Fibroblast of pulmonary artery (primary cell): ENCODE data around the gene RBSN.

Experiments used
- DNase-seq: peaks from one replicate; pipeline ENCODE4 v3.0.0-alpha.2; 2010; ENCODE audit warnings: low read depth
- H3K4me3 ChIP-seq: replicated peaks from 2 replicates; pipeline ENCODE4 v1.5.1; 2011; ENCODE audit warnings: low read depth, mild to moderate bottlenecking, control low read depth, low read length, moderate library complexity
- TF ChIP-seq, protein P1 (sequence below): IDR thresholded peaks from 2 replicates; pipeline ENCODE4 v1.5.1; 2011; ENCODE audit warnings: mild to moderate bottlenecking, control low read depth, low read length, inconsistent platforms; ENCODE audit errors: missing control alignments

RBSN gene

DNA sequence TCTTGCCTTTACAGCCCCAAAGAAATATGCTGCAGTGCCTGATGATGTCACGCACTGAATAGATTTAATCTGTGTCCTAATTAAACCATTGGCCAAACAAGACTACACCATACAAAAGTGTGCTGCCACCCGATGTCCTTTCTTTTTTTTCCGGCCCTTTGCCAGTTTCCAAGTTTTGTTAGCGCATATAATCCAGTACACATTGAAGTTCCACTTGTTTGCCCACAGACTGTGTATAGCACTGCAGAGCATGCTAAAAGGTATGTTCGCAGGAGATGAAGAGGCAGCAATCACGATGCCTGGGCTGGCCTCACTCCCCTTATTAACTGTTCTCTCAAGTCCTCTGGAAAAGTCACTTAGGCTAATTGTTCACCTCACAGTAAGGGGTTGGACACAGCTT, 60.6 kb downstream of the RBSN start:
- TF ChIP-seq, protein P1, sequence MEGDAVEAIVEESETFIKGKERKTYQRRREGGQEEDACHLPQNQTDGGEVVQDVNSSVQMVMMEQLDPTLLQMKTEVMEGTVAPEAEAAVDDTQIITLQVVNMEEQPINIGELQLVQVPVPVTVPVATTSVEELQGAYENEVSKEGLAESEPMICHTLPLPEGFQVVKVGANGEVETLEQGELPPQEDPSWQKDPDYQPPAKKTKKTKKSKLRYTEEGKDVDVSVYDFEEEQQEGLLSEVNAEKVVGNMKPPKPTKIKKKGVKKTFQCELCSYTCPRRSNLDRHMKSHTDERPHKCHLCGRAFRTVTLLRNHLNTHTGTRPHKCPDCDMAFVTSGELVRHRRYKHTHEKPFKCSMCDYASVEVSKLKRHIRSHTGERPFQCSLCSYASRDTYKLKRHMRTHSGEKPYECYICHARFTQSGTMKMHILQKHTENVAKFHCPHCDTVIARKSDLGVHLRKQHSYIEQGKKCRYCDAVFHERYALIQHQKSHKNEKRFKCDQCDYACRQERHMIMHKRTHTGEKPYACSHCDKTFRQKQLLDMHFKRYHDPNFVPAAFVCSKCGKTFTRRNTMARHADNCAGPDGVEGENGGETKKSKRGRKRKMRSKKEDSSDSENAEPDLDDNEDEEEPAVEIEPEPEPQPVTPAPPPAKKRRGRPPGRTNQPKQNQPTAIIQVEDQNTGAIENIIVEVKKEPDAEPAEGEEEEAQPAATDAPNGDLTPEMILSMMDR: no peak
- no peak for DNase-seq

DNA sequence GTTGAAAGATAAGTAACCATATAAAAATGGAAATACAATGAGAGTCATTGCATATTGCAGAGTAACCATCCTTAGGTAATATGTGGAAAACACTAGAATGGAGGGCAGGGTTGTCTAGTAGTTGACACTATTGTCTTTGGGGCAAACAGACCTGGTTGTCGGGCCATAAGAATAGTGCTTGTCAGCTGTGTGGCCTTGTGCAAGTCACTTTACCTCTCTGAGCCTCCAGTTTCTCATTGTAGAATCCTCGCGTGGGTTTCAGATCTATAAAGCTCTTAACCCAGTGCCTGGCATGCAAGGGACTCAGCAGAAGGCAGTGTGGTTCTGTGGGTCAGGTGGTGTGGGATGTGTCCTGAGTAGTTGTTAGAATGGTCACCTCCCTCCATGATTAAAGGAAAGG, 65.8 kb downstream of the RBSN start:
- TF ChIP-seq, protein P1: no peak
- DNase-seq: no peak
- H3K4me3 ChIP-seq: no peak overlapping the region

More for the DNA sequence above, 60.6 kb downstream of the RBSN start:
- H3K4me3 ChIP-seq: no peak overlapping the region

DNA sequence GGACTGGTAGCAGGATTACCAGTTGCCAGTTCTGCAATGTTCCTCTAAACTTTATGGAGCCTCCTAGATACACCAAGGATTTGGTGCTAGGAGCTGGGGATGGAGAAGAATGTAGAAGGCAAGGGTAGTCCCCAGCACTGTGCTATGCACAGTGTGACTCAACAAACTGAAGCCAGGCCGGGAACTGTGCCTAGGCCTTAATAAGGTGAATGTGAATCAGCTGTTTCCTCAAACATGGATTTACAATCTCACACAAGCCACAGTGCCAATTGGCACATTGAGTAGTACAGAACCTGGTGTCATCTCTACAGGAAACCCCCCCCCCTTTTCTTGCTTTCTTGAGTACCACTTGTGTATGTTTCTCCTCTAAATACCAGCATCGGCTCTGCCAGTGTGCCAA, 66.3 kb downstream of the RBSN start:
- DNase-seq: no peak
- TF ChIP-seq, protein P1: no peak
- H3K4me3 ChIP-seq: no peak overlapping the region

DNA sequence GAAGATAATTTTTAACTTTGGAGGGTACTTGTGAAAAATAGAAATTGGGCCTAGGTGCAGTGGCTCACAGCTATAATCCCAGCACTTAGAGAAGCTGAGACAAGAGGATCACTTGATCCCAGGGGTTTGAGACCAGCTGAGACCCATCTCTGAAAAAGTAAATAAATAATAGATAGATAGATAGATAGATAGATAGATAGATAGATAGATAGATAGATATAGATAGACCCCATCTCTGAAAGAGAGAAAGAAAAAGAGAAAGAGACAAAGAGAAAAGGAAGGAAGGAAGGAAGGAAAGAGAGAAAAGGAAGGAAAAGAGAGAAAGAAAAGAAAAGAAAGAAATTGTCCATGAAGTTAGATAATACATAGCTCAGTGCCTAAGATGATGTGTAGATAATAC, 69.3 kb downstream of the RBSN start:
- DNase-seq: no peak
- TF ChIP-seq, protein P1: no peak

DNA sequence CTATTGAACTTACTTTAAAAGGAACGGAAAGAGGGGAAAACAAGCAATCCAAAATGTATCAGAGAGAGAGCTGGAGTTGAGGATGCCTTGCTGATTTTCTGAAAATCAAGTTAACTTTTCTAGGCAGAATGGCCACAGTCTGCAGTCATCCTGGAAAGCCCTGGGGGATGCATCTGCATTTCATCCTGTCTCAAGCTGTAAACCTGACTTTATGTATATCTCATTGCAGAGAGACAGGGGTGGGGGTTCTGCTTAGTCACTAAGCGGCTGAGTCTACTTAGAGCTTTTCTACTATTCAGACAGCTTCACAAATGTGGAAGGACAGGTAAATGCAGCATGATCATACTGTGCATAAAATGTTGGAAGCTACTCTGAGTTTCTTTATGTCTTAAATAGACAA, 75.2 kb downstream of the RBSN start:
- H3K4me3 ChIP-seq: no peak overlapping the region
- DNase-seq: no peak
- TF ChIP-seq, protein P1: no peak

More for the DNA sequence above, 69.3 kb downstream of the RBSN start:
- H3K4me3 ChIP-seq: no peak overlapping the region

DNA sequence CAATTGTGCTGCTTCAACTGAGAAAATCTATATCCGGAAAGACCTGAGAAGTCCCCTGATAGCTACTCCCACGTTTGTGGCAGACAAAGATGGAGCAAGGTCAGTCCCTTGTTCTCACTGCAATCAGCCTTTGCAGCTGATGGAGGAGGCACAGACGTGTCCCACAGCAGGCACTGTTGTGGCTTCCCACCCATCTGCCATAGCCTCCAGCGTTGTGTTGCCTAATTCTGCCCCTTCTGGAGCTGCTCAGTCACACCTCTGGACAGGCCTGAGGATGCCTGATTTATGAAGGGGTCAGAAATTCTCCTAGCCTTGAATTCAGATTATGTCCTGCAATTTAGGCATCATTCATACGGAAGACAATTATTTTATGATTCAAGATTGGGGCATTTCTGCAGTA, 75.7 kb downstream of the RBSN start:
- no peak for DNase-seq

More for the DNA sequence above, 75.7 kb downstream of the RBSN start:
- TF ChIP-seq, protein P1: no peak
- no peak overlapping the region for H3K4me3 ChIP-seq
